NCI-H2227 (cell line): Measurements from ENCODE around the gene TMEM115.

Experiments
- DNase-seq: peaks from one replicate; lab custom pipeline; 2025; ENCODE audit not compliant: unreplicated experiment; lab: John Stamatoyannopoulos, UW

The TMEM115 gene

GRCh38 chr3:50334339-50335075, 24.8 kb downstream of the TMEM115 start:
- no peak for DNase-seq

- DNase-seq, result no peak
Measured at GRCh38 chr3:50333744-50334328, 25.5 kb downstream of the TMEM115 start.

GRCh38 chr3:50331364-50331907, 27.9 kb downstream of the TMEM115 start:
- no peak for DNase-seq

- no peak for DNase-seq
Measured at GRCh38 chr3:50330330-50330729, 29.0 kb downstream of the TMEM115 start.

- DNase-seq, result peak; percentile 96
Measured at GRCh38 chr3:50327943-50328691, 31.2 kb downstream of the TMEM115 start, which contains the start of gene TUSC2. TUSC2 (minus strand) TSS chr3:50328223; CDS start chr3:50328099, 124 bp downstream.

- no peak for DNase-seq
Measured at GRCh38 chr3:50327129-50327528, 32.2 kb downstream of the TMEM115 start.

- no peak for DNase-seq
Measured at GRCh38 chr3:50326182-50326541, 33.2 kb downstream of the TMEM115 start.

- DNase-seq, result no peak
Measured at GRCh38 chr3:50325497-50326181, 33.7 kb downstream of the TMEM115 start.

GRCh38 chr3:50325113-50325480, 34.2 kb downstream of the TMEM115 start:
- DNase-seq, result no peak

GRCh38 chr3:50324351-50325112, 34.8 kb downstream of the TMEM115 start:
- peak; percentile 81 for DNase-seq

- no peak for DNase-seq
Measured at GRCh38 chr3:50323614-50324199, 35.6 kb downstream of the TMEM115 start.

GRCh38 chr3:50323092-50323600, 36.2 kb downstream of the TMEM115 start:
- no peak for DNase-seq

GRCh38 chr3:50322386-50323091, 36.8 kb downstream of the TMEM115 start, which contains the start of gene HYAL2:
HYAL2 (minus strand) TSS chr3:50322745; CDS start chr3:50320489, 2,256 bp downstream.
- no peak for DNase-seq

- DNase-seq, result no peak
Measured at GRCh38 chr3:50322115-50322385, 37.3 kb downstream of the TMEM115 start.

GRCh38 chr3:50321336-50322114, 37.8 kb downstream of the TMEM115 start:
- DNase-seq, result peak; percentile 88

- DNase-seq, result peak; percentile 84
Measured at GRCh38 chr3:50320853-50321335, 38.4 kb downstream of the TMEM115 start.

- no peak for DNase-seq
Measured at GRCh38 chr3:50319894-50320625, 39.3 kb downstream of the TMEM115 start.
